ENCODE measurements around the gene SMG1.
"Not testable (repeated sequence)": the region's sequence is repeated elsewhere in the genome, so short reads cannot be mapped to it uniquely, and the experiment has no call there.

The SMG1 gene

GRCh38 chr16:18796377-18796776 lies 129.8 kb downstream of the SMG1 start:
- no peak for DNase-seq

DNA sequence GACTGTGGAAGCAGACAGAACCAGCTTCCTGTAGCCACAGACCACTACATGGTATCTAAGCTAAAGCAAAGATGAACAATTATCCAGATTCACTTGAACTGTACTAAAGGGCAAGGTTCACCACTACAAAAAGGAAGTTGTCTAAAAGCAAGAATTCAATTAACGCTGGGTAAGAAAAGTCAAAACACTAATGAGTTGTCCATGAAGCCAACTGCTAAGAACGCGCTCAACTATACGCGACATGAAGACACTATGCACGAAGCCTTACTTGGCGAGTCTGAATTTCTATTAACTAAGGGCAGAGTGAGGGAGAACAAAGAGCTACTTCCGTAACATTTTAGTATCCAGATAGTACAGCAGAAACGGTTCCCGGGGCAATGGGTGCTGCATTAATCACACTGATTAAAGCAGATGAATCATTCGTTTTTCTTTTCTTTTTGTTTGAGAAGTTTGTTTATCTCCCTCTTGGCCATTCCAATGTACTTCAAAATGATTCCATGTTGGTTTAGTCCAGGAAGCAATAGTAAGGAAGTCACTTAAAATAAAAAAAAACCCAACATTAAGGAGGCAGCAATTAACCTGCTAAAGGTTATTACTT lies 133.3 kb downstream of the SMG1 start:
- no peak for DNase-seq

- DNase-seq = peak; percentile 97
Measured at GRCh38 chr16:18789850-18790706, 136.1 kb downstream of the SMG1 start, which contains the start of gene RPS15A. TSS of gene RPS15A (minus strand) at chr16:18790334. CDS start at chr16:18789113, 1,221 bp downstream.

GRCh38 chr16:18789515-18789849 lies 136.7 kb downstream of the SMG1 start:
- DNase-seq = no peak

DNA sequence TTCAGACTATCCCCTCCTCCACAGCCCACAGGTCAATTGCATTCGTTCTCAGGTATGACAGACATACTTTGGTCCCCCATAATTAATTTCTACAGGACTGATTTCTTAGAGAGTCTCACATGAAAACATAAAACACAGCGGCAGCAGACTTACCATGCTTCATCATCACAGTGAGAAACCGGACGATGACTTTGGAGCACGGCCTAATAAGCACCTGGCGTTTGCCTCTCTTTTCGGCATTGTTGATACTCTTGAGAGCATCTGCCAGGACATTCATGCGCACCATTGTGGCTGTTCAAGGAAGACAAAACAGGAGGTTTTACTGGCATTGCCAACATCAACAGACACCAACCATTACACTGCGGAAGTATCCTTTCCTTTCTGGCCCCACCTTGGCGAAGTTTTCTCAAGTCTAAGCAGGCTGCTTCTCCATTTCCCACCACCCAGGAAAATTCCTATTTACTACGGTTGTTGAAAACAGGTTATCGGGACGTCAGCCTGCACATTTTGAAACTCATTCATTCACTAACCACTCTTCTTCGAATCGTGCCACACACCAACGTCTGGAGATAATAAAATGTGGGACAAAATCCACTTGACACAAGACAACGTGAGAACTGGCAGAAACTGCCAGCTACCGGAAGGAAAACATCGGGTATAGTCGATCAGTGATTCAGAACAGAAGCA lies 137.2 kb downstream of the SMG1 start:
- DNase-seq = no peak

- DNase-seq = no peak
Measured at GRCh38 chr16:18784917-18785623, 141.1 kb downstream of the SMG1 start.

GRCh38 chr16:18783430-18784341 lies 142.5 kb downstream of the SMG1 start:
- DNase-seq = no peak

GRCh38 chr16:18782697-18783429 lies 143.3 kb downstream of the SMG1 start:
- DNase-seq = no peak

- not testable (repeated sequence) for DNase-seq
Measured at GRCh38 chr16:18781232-18781631, 145.0 kb downstream of the SMG1 start.

DNA sequence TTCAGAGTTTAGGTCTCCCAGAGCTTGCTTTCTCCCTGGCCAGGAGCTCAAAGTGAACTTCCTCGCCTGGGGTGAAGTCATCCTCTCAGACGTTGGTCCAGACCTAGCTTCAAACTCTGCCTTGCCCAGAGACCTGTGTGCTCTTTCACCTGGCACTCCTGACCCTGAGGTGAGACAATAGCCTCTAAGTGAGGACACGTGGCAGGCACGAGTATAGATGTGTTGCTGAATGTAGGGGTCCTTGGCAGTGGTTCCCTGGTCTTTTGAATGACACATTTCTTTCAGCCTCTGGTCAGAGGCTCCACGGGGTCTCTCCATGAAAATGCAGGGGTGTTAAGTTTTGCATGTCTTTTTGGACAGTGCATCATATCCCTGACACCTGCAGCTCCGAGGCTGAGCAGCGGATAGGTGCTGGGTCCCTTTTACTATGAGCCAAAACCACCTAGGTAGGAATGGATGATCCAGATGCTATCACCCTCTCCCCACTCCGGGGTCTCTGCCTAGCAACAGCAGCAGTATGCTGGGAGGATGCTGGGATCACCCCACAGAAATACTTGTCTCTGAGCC lies 145.7 kb downstream of the SMG1 start:
- DNase-seq = not testable (repeated sequence)

- not testable (repeated sequence) for DNase-seq
Measured at GRCh38 chr16:18777664-18778063, 148.5 kb downstream of the SMG1 start.

DNA sequence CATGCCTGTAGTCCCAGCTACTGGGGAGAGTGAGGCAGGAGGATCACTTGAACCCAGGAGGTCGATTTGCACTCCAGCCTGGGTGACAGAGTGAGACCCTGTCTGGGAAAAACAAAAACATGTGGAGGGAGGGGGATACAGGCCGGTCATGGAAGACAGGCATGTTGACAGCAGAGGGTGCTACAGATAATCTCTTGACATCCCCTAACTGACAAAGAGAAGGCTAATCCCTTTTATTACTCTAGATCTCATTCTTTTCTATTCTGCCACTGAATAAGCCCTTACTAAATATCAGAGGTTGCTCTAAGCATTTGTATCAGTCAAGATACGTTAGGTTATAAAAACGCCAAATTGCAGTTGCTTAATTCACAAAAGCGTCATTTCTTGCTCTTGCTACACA lies 149.9 kb downstream of the SMG1 start:
- not testable (repeated sequence) for DNase-seq

DNA sequence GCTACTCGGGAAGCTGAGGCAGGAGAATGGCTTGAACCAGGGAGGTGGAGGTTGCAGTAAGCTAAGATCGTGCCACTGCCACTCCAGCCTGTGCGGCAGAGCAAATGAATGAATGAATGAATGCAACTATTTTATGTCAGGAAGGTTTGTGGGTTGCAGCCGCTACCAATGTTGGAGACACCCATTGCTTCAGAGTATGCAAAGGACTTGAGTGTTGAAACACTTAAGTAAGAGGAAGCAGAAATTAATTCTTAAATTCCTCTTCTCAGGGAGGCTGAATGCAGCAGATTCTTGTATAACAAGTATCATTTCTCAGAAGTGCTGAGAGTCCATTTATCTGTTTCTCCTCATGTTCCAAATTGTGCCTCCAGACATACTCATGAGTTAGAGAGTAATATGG lies 151.6 kb downstream of the SMG1 start:
- not testable (repeated sequence) for DNase-seq

DNA sequence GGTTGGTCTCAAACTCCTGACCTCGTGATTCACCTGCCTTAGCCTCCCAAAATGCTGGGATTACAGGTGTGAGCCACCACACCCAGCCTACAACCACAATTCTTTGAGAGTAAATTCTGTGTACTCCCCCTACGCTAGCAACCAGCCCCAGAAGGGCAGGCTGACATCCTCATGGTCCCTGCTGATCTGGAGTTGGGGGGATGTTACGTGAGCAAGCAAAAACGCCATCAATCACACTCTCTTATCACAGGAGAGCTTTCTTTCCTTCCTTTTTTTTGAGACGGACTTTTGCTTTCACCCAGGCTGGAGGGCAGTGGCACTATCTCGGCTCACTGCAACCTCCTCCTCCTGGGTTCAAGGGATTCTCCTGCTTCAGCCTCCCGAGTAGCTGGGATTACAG lies 154.0 kb downstream of the SMG1 start:
- DNase-seq = not testable (repeated sequence)

GRCh38 chr16:18770336-18770962 lies 155.8 kb downstream of the SMG1 start:
- not testable (repeated sequence) for DNase-seq

DNA sequence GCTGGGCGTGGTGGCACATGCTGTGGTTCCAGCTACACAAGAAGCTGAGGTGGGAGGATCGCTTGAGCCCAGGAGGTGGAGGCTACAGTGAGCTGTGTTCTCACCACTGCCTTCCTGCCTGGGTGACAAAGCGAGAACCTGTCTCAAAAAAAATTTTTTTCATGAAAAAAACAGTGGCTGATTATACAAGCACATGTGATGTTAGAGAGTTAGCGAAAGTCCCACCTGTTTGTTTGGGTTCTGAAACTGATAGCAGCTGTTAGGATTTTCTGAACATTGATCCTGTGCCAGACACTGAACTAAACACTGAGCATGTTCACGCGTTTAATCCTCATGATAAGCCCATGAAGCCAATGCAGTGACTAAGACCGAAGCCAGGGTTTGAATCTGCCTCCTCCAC lies 159.0 kb downstream of the SMG1 start:
- not testable (repeated sequence) for DNase-seq

DNA sequence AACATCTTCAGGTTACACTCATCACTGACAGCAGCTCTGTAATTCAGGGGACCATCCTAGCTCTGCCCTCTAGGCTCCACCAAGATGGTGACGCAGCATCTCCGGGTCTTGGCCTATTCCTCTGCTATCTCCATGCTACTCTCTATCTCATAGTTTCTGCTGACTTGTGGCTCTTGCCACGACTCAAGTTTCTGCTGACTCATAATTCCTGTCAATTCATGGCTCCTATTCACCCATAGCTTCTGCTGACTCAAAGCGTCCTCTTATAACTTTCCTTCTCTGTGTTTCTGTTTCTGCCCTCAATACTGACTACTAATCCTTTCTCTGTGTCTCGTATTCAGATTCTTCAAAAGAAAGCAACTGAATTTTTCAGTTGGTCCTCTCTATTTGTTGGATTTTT lies 163.5 kb downstream of the SMG1 start:
- DNase-seq = not testable (repeated sequence)

DNA sequence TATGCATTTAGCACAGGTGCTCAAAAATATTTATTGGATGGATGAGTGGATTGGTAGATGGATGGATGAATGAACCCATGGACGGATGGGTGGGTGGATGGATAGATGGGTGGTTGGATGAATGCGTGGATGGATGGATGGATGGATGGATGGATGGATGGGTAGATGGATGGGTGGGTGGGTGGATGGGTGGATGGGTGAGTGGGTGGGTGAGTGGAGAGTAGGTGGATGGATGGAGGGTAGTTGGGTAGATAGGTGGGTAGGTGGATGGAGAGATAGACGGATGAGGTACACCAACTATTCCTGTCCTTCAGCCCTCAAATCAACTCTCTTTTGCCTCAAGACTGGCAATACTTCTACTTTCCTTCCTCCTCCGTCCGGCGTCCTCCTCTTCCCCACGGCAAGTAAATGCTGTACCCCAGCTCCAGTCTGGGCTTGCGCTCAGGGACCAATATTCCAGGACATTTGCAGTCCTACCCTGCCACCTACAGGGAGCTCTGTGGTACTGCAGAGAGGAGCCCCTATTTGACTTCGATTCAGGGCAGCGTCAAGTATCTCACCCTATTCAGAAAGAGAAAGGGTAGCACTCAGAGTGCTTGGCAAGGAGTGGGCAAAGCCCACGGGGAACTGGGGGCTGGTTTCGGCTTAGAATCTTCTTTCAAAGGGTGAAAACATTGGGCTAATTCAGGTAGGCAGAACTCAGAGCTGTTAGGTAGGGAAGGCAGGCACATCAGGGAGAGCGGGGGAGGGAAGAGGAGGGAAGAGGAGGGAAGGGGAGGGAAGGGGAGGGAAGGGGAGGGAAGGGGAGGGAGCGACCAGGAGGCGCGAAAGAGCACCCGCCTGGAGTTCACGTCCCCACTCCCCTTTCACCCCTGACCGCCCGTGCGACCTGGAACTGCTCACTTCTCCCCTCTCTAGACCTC lies 166.3 kb downstream of the SMG1 start:
- DNase-seq = not testable (repeated sequence)
